ENCODE results near the gene PLXNA2.

DNA sequence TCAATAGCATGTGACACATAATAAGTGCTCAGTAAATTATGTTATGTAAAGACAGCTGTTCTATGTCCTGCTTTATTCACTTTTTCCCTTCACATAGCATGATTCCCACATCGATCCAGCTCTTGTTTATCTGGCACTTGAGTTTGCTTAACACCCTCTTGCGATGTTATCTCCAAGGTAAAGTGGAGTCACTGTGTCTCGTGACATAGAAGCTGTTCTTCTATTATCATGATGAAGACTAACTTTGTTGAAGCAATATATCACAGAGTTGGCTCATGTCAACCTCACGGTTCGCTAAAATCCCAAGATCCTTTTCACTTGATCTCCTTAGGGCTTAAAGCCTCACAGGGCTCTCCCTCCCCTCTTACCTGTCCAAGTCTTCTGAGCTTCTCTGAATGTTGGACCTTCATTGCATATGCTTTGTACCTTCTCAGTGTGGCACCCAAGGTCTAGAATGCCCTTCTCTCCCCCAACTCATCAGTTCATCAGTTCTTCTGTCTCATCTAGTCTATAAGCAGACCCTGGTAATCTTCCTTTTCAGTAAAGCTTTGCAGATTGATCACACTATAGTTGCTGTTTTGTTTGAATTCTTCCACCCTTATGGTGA lies 38.0 kb downstream of the PLXNA2 start:
- no peak for TF ChIP-seq EZH2 (IDR thresholded peaks at IDR 0.05; ENCODE audit: insufficient read depth, poor library complexity, severe bottlenecking)
- no peak for TF ChIP-seq EZH2phosphoT487 (IDR thresholded peaks at IDR 0.05; ENCODE audit: insufficient read depth, low read depth)
